HG03575 (cell line): Measurements from ENCODE around the gene PYGB.

Experiments used
- ATAC-seq: cut with Tn5 transposase; IDR thresholded peaks from one replicate; pipeline ENCODE4 v1.9.1; 2021; ENCODE audit not compliant: unreplicated experiment, insufficient number of reproducible peaks, low FRiP score; ENCODE audit errors: extremely low read depth

PYGB gene

GRCh38 chr20:25214426-25214790, 33.5 kb upstream of the PYGB start:
- no peak for ATAC-seq

- ATAC-seq: no peak
Observed at GRCh38 chr20:25214819-25215218, 33.1 kb upstream of the PYGB start.

- no peak for ATAC-seq
Observed at GRCh38 chr20:25215521-25215920, 32.4 kb upstream of the PYGB start.

- ATAC-seq: no peak
Observed at GRCh38 chr20:25216199-25216945, 31.5 kb upstream of the PYGB start.

- no peak for ATAC-seq
Observed at GRCh38 chr20:25217161-25218108, 30.4 kb upstream of the PYGB start.

GRCh38 chr20:25218109-25218486, 29.8 kb upstream of the PYGB start:
- no peak for ATAC-seq

- ATAC-seq: no peak
Observed at GRCh38 chr20:25218492-25218891, 29.4 kb upstream of the PYGB start.

GRCh38 chr20:25219365-25219764, 28.5 kb upstream of the PYGB start:
- no peak for ATAC-seq

GRCh38 chr20:25220021-25220730, 27.7 kb upstream of the PYGB start:
- no peak for ATAC-seq

- no peak for ATAC-seq
Observed at GRCh38 chr20:25220810-25221591, 26.9 kb upstream of the PYGB start.

GRCh38 chr20:25221592-25222460, 26.1 kb upstream of the PYGB start:
- ATAC-seq: no peak

GRCh38 chr20:25222461-25223178, 25.3 kb upstream of the PYGB start:
- ATAC-seq: no peak

- no peak for ATAC-seq
Observed at GRCh38 chr20:25223179-25223661, 24.7 kb upstream of the PYGB start.

GRCh38 chr20:25223765-25224720, 23.8 kb upstream of the PYGB start:
- ATAC-seq: no peak

GRCh38 chr20:25224941-25225340, 22.9 kb upstream of the PYGB start:
- ATAC-seq: no peak
